K562 (cell line): Measurements from ENCODE around the gene CIAO3. TPM values are rescaled to one million over a fixed set of nuclear protein-coding genes. Genes with fewer than 3 reads are reported as not detected.

ENCODE experiments used
- COPS2 ChIP-seq: fragments of 450-650 bp; conservative IDR thresholded peaks from 2 replicates; pipeline ENCODE4 v1.6.1; 2016; ENCODE audit warnings: mild to moderate bottlenecking, moderate library complexity
- CTBP1 ChIP-seq: fragments of 450-650 bp; IDR thresholded peaks from 2 replicates; pipeline ENCODE4 v1.6.1; 2016; ENCODE audit warnings: borderline replicate concordance
- FOXM1 ChIP-seq, 2 experiments: fragments of 450-650 bp in 1 of 2; sonication (generic) in 1 of 2; formaldehyde crosslinking in 1 of 2; IDR thresholded peaks; 2 replicates each; pipeline versions ENCODE4 v1.6.1 to v1.9.0; 2017 to 2022; ENCODE audit warnings: low read depth in 2 of 2, mild to moderate bottlenecking in 2 of 2, missing genetic modification reagents in 1 of 2, moderate library complexity in 1 of 2
- GTF2A2 ChIP-seq: IDR thresholded peaks from 2 replicates; pipeline ENCODE4 v1.6.1; 2016; ENCODE audit warnings: mild to moderate bottlenecking, missing genetic modification characterization, missing compliant biosample characterization
- HDGF ChIP-seq: fragments of 450-650 bp; IDR thresholded peaks from 2 replicates; pipeline ENCODE4 v1.6.1; 2016
- MAFG ChIP-seq: fragments of 450-650 bp; conservative IDR thresholded peaks from 2 replicates; pipeline ENCODE4 v1.6.1; 2016; ENCODE audit warnings: missing genetic modification characterization, missing compliant biosample characterization
- MCM5 ChIP-seq: fragments of 450-650 bp; IDR thresholded peaks from 2 replicates; pipeline ENCODE4 v1.6.1; 2016; ENCODE audit warnings: low read depth
- NFE2 ChIP-seq: IDR thresholded peaks from 2 replicates; pipeline ENCODE4 v1.6.1; 2014; ENCODE audit warnings: antibody characterized with exemption, low read depth
- PHB ChIP-seq: fragments of 250-450 bp; sonication (Bioruptor Pico); IDR thresholded peaks from 2 replicates; pipeline ENCODE4 v1.5.0; 2021
- PHTF2 ChIP-seq: fragments of 250-450 bp; sonication (Bioruptor Pico); IDR thresholded peaks from 2 replicates; pipeline ENCODE4 v1.5.0; 2021; ENCODE audit warnings: mild to moderate bottlenecking
- POLR2G ChIP-seq: fragments of 200-400 bp; formaldehyde crosslinking; IDR thresholded peaks from 2 replicates; pipeline ENCODE4 v1.6.1; 2017; ENCODE audit warnings: low read depth, mild to moderate bottlenecking, antibody characterized with exemption, low read length, moderate library complexity
- PTBP1 ChIP-seq: fragments of 200-400 bp; formaldehyde crosslinking; IDR thresholded peaks from 2 replicates; pipeline ENCODE4 v1.6.1; 2017; ENCODE audit warnings: low read depth, low read length
- SAFB2 ChIP-seq: fragments of 200-400 bp; formaldehyde crosslinking; IDR thresholded peaks from 2 replicates; pipeline ENCODE4 v1.6.1; 2018; ENCODE audit warnings: borderline replicate concordance, low read length, low read depth, moderate library complexity; ENCODE audit not compliant: severe bottlenecking
- SAP30 ChIP-seq: fragments of 200-600 bp; sonication (generic); IDR thresholded peaks from 2 replicates; pipeline ENCODE4 v1.6.1; 2012; ENCODE audit warnings: borderline replicate concordance, low read depth, mild to moderate bottlenecking, moderate library complexity, low read length, control low read depth, inconsistent platforms; ENCODE audit not compliant: insufficient read depth, poor library complexity, severe bottlenecking
- SMAD1 ChIP-seq: fragments of 150-350 bp; IDR thresholded peaks from 2 replicates; pipeline ENCODE4 v1.6.1; 2014; ENCODE audit warnings: low read length, low read depth; ENCODE audit not compliant: partially characterized antibody
- TFAP4 ChIP-seq: sonication (generic); formaldehyde crosslinking; IDR thresholded peaks from 2 replicates; pipeline ENCODE4 v1.8.0; 2022; ENCODE audit warnings: missing genetic modification reagents, mild to moderate bottlenecking, moderate library complexity, borderline replicate concordance
- ZBTB12 ChIP-seq: fragments of 250-450 bp; sonication (Bioruptor Pico); IDR thresholded peaks from 2 replicates; pipeline ENCODE4 v1.4.0; 2020
- ZBTB43 ChIP-seq: sonication (generic); formaldehyde crosslinking; IDR thresholded peaks from 2 replicates; pipeline ENCODE4 v1.8.0; 2023; ENCODE audit warnings: mild to moderate bottlenecking, missing genetic modification reagents
- ZFP36 ChIP-seq: fragments of 150-350 bp; IDR thresholded peaks from 2 replicates; pipeline ENCODE4 v1.6.1; 2018; ENCODE audit warnings: low read length, low read depth; ENCODE audit not compliant: partially characterized antibody
- ZNF124 ChIP-seq: sonication (generic); formaldehyde crosslinking; IDR thresholded peaks from 2 replicates; pipeline ENCODE4 v1.8.1; 2022; ENCODE audit warnings: missing genetic modification reagents
- ZNF212 ChIP-seq: fragments of 450-650 bp; formaldehyde crosslinking; IDR thresholded peaks from 2 replicates; pipeline ENCODE4 v1.4.0; 2020; ENCODE audit warnings: mild to moderate bottlenecking
- ZNF551 ChIP-seq: fragments of 250-450 bp; sonication (Bioruptor Pico); IDR thresholded peaks from 2 replicates; pipeline ENCODE4 v1.5.0; 2021; ENCODE audit warnings: mild to moderate bottlenecking, moderate library complexity
- ZNF639 ChIP-seq, 2 experiments: fragments of 200-800 bp in 1 of 2; sonication (Bioruptor generic) in 1 of 2; sonication (generic) in 1 of 2; formaldehyde crosslinking in 1 of 2; IDR thresholded peaks in 1 of 2; conservative IDR thresholded peaks in 1 of 2; 2 replicates each; pipeline versions ENCODE4 v1.5.0 to v1.6.1; 2016 to 2020; ENCODE audit warnings: missing compliant biosample characterization in 1 of 2, missing genetic modification characterization in 1 of 2, missing genetic modification reagents in 1 of 2
- ZNF764 ChIP-seq: fragments of 250-450 bp; sonication (Bioruptor Pico); IDR thresholded peaks from 2 replicates; pipeline ENCODE4 v1.4.0; 2020; ENCODE audit warnings: low read depth, mild to moderate bottlenecking, moderate library complexity
- polyA plus RNA-seq, 8 experiments: library from polyadenylated mRNA; depleted of rRNA in 4 of 8; stranded (reverse) in 5 of 8; unstranded in 3 of 8; fragments of >200 nt; fragmentation: Nextera tagmentation in 2 of 8; fragmentation: Illumina TruSeq in 1 of 8; extraction: Ambion mirVana in 2 of 8; extraction: Trizol in 1 of 8; gene quantifications; 2 replicates each; pipeline versions ENCODE4 v1.2.1 to v1.2.3, GENCODE V29; 2011 to 2014; ENCODE audit warnings: inconsistent platforms in 1 of 8, missing spikeins in 1 of 8
- total RNA-seq, 7 experiments: library from RNA; depleted of rRNA in 6 of 7; stranded (reverse); fragments of >200 nt in 6 of 7; fragmentation: Illumina TruSeq in 2 of 7; extraction: Trizol in 2 of 7; gene quantifications; 2 replicates each; pipeline versions ENCODE4 v1.2.1 to v1.2.3, GENCODE V29; 2011 to 2021; ENCODE audit warnings: low replicate concordance in 1 of 7

The CIAO3 gene
- total and polyA plus RNA-seq, 9 of the 15 experiments (the other 6 are each of a cell fraction or from before 2014, with no cell fraction given) = 2.2 to 35.6 (median 18.7) TPM

GRCh38 chr16:740764-741505 lies at the start of gene CIAO3 (continued):
- TF ChIP-seq TFAP4 (peak; percentile 98), MCM5 (no peak), ZNF764 (CRISPR knock-in tag) (no peak), NFE2 (peak; percentile 46), SMAD1 (no peak), SAP30 (peak; percentile 63), ZNF212 (CRISPR knock-in tag) (no peak), GTF2A2 (tag) (no peak), ZFP36 (peak; percentile 8), ZNF639 (CRISPR knock-in tag; conservative IDR thresholded peaks at IDR 0.05 in 1 of 2, IDR thresholded peaks at IDR 0.05 in 1 of 2) (peak in 1 of 2 experiments; percentile 73; a peak in 2 of 4 replicates), PTBP1 (no peak), POLR2G (peak; percentile 87), HDGF (no peak), ZBTB12 (CRISPR knock-in tag) (peak; percentile 83), COPS2 (no peak), ZBTB43 (CRISPR knock-in tag) (no peak), PHB (CRISPR knock-in tag) (0 out of 2 replicates have a peak, but pooled peaks have one; percentile 44), PHTF2 (CRISPR knock-in tag) (no peak), FOXM1 (IDR thresholded peaks at IDR 0.05; ENCODE audit: low read depth) (no peak), FOXM1 (CRISPR knock-in tag; IDR thresholded peaks at IDR 0.05; ENCODE audit: low read depth) (no peak), SAFB2 (no peak), ZNF124 (CRISPR knock-in tag) (no peak), ZNF551 (CRISPR knock-in tag) (no peak), CTBP1 (peak; percentile 98), MAFG (tag) (no peak)
